Measurements from ENCODE around the gene MMP28.

GRCh38 chr17:35842239-35842638, 46.8 kb upstream of the MMP28 start:
- TF ChIP-seq, protein P1, sequence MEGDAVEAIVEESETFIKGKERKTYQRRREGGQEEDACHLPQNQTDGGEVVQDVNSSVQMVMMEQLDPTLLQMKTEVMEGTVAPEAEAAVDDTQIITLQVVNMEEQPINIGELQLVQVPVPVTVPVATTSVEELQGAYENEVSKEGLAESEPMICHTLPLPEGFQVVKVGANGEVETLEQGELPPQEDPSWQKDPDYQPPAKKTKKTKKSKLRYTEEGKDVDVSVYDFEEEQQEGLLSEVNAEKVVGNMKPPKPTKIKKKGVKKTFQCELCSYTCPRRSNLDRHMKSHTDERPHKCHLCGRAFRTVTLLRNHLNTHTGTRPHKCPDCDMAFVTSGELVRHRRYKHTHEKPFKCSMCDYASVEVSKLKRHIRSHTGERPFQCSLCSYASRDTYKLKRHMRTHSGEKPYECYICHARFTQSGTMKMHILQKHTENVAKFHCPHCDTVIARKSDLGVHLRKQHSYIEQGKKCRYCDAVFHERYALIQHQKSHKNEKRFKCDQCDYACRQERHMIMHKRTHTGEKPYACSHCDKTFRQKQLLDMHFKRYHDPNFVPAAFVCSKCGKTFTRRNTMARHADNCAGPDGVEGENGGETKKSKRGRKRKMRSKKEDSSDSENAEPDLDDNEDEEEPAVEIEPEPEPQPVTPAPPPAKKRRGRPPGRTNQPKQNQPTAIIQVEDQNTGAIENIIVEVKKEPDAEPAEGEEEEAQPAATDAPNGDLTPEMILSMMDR (conservative IDR thresholded peaks at IDR 0.05; ENCODE audit: low read depth, low read length): no peak
- TF ChIP-seq EZH2 (IDR thresholded peaks at IDR 0.05; ENCODE audit: low read length, unreplicated experiment) (no peak), EZH2phosphoT487 (IDR thresholded peaks at IDR 0.05; ENCODE audit: borderline replicate concordance, low read length) (no peak)

All from PC-3 (cell line).